Vagina (tissue), 2 donors: ENCODE measurements around the gene HTR6.

Experiments used
- CTCF ChIP-seq, 3 experiments: fragments of 450-650 bp in 2 of 3; fragments of 200-600 bp in 1 of 3; sonication (generic) in 1 of 3; IDR thresholded peaks; one replicate each; pipeline ENCODE4 v1.5.1; 2017 to 2019; ENCODE audit warnings: antibody characterized with exemption in 3 of 3, mild to moderate bottlenecking in 2 of 3, moderate library complexity in 2 of 3
- POLR2A ChIP-seq, 2 donors: fragments of 450-650 bp; IDR thresholded peaks; one replicate each; pipeline ENCODE4 v1.6.1; 2017; ENCODE audit warnings: antibody characterized with exemption in 2 of 2, mild to moderate bottlenecking in 2 of 2, moderate library complexity in 2 of 2
- POLR2AphosphoS5 ChIP-seq, 2 donors: sonication (generic); formaldehyde crosslinking; IDR thresholded peaks; one replicate each; pipeline ENCODE4 v1.9.0; 2017; ENCODE audit warnings: antibody characterized with exemption in 2 of 2, mild to moderate bottlenecking in 2 of 2, low read depth in 1 of 2; ENCODE audit not compliant: insufficient read depth in 1 of 2

- no peak for TF ChIP-seq CTCF (IDR thresholded peaks at IDR 0.05)
- TF ChIP-seq POLR2A (IDR thresholded peaks at IDR 0.05): no peak
- no peak for TF ChIP-seq POLR2AphosphoS5 (IDR thresholded peaks at IDR 0.05; ENCODE audit: insufficient read depth in 1 of 2, low read depth in 1 of 2)
These were observed 6.1 kb downstream of the HTR6 start for GRCh38 chr1:19670787-19671186.
